Mesenteric fat pad (tissue), 1 donor: ENCODE results near the gene PLAC9. TPM values are rescaled to one million over a fixed set of nuclear protein-coding genes. Genes with fewer than 3 reads are reported as not detected.

Experiments
- DNase-seq: peaks from one replicate; pipeline ENCODE4 v3.0.0-alpha.2; 2020; ENCODE audit warnings: low spot score
- total RNA-seq: library from RNA; stranded (reverse); fragmentation: NEBNext Ultra II Directional; extraction: Animal tissue kit (Norgen Biotek cat#: 25700); gene quantifications from one replicate; pipeline ENCODE4 v1.2.1, GENCODE V29; 2021
- donor health status: DM: yes; HTN: yes; CAD: no.

The PLAC9 gene
- total RNA-seq, 1 donor from 2014 or later = 94.2 TPM

DNA sequence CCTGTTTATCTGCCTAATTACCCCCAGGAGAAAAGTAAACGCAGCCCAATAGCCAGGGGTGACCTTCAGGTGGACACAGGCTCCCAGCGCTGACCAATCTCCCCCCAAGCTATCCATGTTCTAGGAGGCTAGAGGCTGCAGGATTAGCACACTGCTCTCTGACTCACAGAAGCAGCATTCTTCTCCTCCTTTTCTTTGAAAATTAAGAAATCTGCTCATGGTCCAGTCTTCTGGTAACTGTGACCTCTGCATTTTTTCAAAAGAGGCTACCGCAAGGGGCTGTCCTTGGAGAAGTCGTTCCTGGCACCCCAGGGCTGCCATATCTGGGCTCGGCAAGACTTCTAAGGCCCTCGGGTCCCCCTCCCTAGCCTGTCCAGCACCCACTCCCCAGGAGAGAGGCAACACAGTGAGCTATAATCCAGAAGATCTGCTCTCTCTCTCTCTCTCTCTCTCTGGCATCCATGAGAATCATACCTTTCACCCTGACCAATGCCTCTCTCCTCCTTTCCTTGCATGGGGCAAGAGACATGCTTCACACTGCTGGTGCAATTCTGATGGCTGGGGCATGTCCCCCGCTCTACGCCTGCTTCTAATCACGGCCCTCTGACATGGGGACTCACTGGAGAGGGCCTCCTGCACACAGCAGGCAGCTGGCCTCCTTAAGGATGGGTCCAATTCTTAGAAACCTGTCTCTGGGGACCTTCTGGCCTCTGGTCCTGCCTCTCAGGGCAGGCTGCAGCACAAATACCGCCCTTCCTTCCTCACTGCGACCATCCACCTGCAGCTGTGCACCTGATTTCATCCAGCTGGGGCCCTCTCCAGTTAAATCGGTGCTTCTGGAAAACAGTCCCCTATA, 45.5 kb downstream of the PLAC9 start:
- no peak for DNase-seq

DNA sequence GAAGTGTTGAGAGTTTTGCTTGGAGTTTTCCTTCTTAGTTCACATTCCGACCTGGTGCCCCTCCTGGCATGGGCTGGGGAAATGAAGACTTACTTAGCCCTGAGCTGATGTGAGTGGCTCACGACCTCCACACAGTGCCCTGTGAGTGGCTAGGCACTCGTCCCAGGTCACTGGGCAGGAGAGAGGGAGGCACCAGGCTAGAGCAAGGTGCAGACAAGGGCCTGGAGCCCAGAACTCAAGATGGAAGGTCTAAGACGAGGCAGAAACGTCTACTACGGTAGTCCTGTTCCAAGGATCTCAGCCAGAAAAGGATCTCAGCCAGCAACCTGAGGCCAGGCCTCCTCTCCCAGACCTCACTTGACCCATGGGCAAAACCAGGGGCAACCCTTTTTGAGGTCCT, 50.5 kb downstream of the PLAC9 start:
- DNase-seq = no peak

GRCh38 chr10:80183436-80183835, 50.9 kb downstream of the PLAC9 start:
- DNase-seq = no peak

GRCh38 chr10:80184291-80184690, 51.8 kb downstream of the PLAC9 start:
- DNase-seq = no peak

DNA sequence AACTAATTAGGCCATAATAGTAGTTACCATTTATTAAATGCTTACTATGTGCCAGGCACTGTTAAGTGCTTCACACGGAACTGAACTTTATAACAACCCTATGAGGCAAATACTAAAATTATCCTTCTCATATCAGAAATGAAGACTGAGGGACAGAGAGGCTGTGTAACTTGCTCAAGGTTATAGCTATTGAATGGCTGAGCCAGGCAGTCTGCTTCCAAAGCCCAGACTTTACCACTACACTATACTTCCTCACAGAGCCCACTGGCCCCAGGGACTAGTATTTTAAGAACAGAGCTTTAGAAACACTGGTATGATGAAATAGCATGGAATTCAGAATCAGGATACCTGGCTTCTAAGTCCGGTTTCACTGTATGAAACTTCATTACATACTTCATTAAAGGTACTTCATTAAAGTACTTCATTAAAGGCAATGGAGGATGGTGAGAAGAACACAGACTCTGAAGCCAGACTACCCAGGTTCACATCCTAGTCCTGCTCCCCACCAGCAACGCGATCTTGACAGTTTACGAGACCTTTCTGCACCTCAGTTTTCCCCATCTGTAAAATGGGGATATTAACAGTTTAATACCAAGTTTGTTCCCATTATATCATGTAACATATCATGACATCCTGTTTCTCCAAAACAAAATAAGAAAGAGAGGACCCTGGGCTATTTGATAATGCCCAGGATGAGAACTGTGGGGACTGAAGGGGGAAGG, 53.2 kb downstream of the PLAC9 start:
- peak; percentile 8 for DNase-seq

- DNase-seq = peak; percentile 18
Observed at GRCh38 chr10:80186364-80187012, 54.0 kb downstream of the PLAC9 start.

GRCh38 chr10:80187060-80187459, 54.5 kb downstream of the PLAC9 start:
- no peak for DNase-seq

- DNase-seq = peak; percentile 45
Observed at GRCh38 chr10:80187465-80188409, 55.2 kb downstream of the PLAC9 start.

DNA sequence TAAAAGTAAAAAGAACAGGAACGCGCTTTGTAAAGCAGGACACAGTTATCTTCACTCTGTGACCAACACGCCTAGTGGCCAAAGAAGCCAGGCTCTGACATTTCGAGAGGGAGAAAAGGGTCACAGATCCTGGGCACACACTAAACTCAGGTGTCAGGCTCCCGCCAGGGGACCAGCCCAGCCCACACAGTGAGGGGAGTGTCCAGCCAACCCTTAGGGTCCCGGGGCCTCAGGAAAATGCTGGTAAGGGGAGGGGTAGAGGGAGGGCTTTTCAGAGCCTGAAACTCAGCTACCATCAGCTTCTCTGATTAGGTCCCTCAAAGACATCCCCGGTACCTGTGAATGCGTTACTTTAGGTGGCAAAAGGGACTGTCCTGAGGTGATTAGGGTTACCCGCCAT, 56.2 kb downstream of the PLAC9 start:
- DNase-seq = peak; percentile 20

DNA sequence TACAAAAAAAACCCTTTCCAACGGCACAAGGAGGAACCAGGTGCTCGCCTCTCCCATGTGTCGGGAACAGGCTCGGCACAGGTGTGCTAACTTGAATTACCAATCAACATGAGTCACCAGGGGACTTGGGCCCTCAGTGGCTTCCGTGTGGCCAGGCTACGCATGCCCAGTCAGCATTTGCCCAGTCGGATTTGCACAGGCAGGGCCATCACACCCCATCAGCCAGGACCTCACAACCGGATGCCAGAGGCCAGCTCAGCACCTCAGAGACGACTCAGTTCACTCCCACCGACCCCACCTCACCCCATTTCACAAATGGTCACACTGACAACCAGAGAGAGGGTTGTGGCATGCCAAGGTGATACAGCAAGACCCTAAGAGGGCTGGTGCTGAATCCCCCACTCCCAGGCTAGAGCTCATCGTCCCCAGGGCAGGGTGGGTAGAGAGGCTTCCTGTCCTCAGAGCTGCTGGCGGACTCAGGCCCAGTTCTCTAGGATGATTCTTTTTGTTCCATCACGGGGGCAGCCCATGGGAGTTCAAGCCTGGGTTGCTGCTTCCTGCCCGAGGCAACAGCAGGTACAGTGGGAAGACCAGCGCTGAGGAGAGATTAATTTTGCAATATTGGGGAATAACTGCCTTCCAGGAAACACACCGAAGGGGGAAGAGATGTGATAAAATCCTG, 59.2 kb downstream of the PLAC9 start:
- DNase-seq = no peak

DNA sequence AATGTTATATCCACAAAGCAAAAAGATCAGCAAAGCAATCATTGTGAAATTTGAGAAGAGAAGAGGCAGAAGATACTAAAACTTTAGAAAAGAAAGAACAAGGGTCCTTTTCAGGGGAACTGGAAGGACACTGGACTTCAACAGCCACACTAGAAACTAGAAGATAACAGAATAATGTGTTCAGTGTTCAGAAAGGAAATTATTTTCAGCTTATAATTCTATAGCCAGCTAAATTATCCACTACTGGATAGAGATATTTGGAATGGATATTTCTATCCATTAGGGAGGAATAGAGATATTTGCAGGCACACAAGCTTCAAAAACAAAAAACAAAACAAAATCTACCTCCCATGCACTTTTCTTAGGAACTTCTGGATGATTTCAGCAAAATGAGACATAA, 60.0 kb downstream of the PLAC9 start:
- DNase-seq = no peak

DNA sequence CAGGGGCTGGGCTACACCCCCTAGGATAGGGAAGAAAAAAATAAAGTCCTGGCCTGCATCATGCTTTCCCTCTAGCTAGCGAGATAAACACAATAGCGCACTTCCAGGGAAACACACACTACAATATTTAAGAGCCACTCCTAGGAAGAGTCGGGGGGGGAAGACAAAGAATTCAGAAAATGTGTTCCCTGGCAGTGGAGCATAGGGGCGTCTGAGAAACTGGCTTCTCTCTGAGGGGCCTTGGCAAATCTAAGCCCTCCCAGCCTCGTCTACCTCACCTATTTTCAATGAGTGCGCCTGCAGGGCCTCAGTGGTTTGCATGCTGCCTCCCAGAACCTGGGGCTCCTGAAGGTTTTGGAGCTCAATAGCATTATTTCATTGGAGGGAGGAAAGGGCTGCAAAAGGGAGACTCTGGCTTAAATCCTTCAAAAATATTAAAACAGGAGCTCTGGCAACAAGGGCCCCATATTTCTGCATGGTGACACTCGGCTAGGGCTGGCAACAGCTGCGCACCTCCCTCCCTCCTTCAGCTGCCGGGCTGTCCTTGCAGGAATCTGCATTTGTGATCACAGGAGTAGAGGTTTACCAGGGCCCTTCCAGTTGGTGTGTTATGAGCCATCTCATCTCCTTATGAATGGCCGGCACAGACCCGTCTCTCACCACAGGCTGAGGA, 62.0 kb downstream of the PLAC9 start:
- no peak for DNase-seq

Other genes starting within 250 kb of the PLAC9 start
- not detected for gene SFTPD, start 183.6 kb upstream of the PLAC9 start, total RNA-seq
- 17.8 TPM for gene TMEM254, start 54.1 kb upstream of the PLAC9 start, total RNA-seq
- gene ANXA11, start 72.8 kb downstream of the PLAC9 start, total RNA-seq = 456 TPM
- gene MAT1A, start 156.9 kb downstream of the PLAC9 start, total RNA-seq = 0.13 TPM
- not detected for gene DYDC1, start 224.0 kb downstream of the PLAC9 start, total RNA-seq
- not detected for gene DYDC2, start 224.1 kb downstream of the PLAC9 start, total RNA-seq